GM12878 (cell line): ENCODE measurements around the gene TK2. TPM values are rescaled to one million over a fixed set of nuclear protein-coding genes. Genes with fewer than 3 reads are reported as not detected.

Source experiments
- ATAC-seq: fragments of 200-7000 bp; cut with Tn5 transposase; 3 replicates; pipeline ENCODE4 v1.9.1; 2020; ENCODE audit warnings: mild to moderate bottlenecking, moderate library complexity
- BruUV-seq: library from RNA; stranded (reverse); fragments of 400-500 nt; replicated peaks from 2 replicates; lab custom pipeline; 2021; lab: Mats Ljungman, UMichigan
- CTCF ChIA-PET: fragments of 300-600 bp; sonication (Branson Sonifier 250); formaldehyde crosslinking; extraction: SDS; loops from one replicate; lab custom pipeline; 2021; ENCODE audit warnings: inconsistent platforms; lab: Yijun Ruan, JAX
- POLR2A ChIA-PET: fragments of 350-600 bp; formaldehyde crosslinking; extraction: SDS; loops from one replicate; lab custom pipeline; 2021; ENCODE audit warnings: inconsistent platforms; lab: Charles Lee
- RAD21 ChIA-PET: fragments of 300-600 bp; sonication (Branson Sonifier 250); formaldehyde crosslinking; loops from one replicate; lab custom pipeline; 2023; ENCODE audit warnings: antibody characterized with exemption; ENCODE audit not compliant: unreplicated experiment; lab: Charles Lee
- SMC1A ChIA-PET: fragments of 300-600 bp; sonication (Branson Sonifier 250); formaldehyde crosslinking; loops from one replicate; lab custom pipeline; 2023; ENCODE audit not compliant: unreplicated experiment, uncharacterized antibody; lab: Charles Lee
- DNase-seq: peaks from one replicate; pipeline ENCODE4 v3.0.0-alpha.2; 2011; ENCODE audit warnings: low read depth, low spot score
- FAIRE-seq: peaks from 3 replicates; lab custom pipeline; 2011; peaks lifted over from hg19 to GRCh38; lab: Jason Lieb, UNC
- H2AFZ ChIP-seq: 2 replicates; pipeline ENCODE4 v1.6.0; 2011; ENCODE audit warnings: low read depth, low read length, control low read depth; ENCODE audit not compliant: control insufficient read depth
- H3K27ac ChIP-seq: 2 replicates; pipeline ENCODE4 v1.5.1; 2011; ENCODE audit warnings: control low read depth; ENCODE audit not compliant: control insufficient read depth, insufficient read depth
- H3K27me3 ChIP-seq, 2 experiments: replicated peaks in 1 of 2; 2 replicates each; pipeline versions ENCODE4 v1.6.0 to v1.6.1; 2011; ENCODE audit warnings: low read length in 1 of 2; ENCODE audit not compliant: control insufficient read depth in 2 of 2, insufficient read depth in 2 of 2
- H3K36me3 ChIP-seq, 2 experiments: 2 replicates each; pipeline ENCODE4 v1.5.1; 2011; ENCODE audit warnings: low read length in 1 of 2; ENCODE audit not compliant: control insufficient read depth in 2 of 2, insufficient read depth in 2 of 2
- H3K4me1 ChIP-seq: 2 replicates; pipeline ENCODE4 v1.6.1; 2011; ENCODE audit warnings: mild to moderate bottlenecking, low read length, moderate library complexity, mixed read lengths; ENCODE audit not compliant: control insufficient read depth, insufficient read depth
- H3K4me2 ChIP-seq: 2 replicates; pipeline ENCODE4 v1.6.0; 2011; ENCODE audit warnings: control low read depth; ENCODE audit not compliant: control insufficient read depth, insufficient read depth
- H3K4me3 ChIP-seq: fragments of 200-600 bp; sonication (generic); 2 replicates; pipeline ENCODE4 v1.5.1; 2016
- H3K79me2 ChIP-seq: 2 replicates; pipeline ENCODE4 v1.6.0; 2011; ENCODE audit warnings: low read length; ENCODE audit not compliant: control insufficient read depth, insufficient read depth
- H3K9ac ChIP-seq: 2 replicates; pipeline ENCODE4 v1.8.0; 2011; ENCODE audit warnings: low read length, control low read depth, mixed read lengths; ENCODE audit not compliant: control insufficient read depth, insufficient read depth
- H3K9me3 ChIP-seq: replicated peaks from 3 replicates; pipeline ENCODE4 v1.5.1; 2011; ENCODE audit warnings: mild to moderate bottlenecking, low read length; ENCODE audit not compliant: control insufficient read depth, insufficient read depth
- H4K20me1 ChIP-seq: 2 replicates; pipeline ENCODE4 v1.6.0; 2011; ENCODE audit not compliant: control insufficient read depth, insufficient read depth
- ATF7 ChIP-seq: fragments of 450-650 bp; IDR thresholded peaks from 2 replicates; pipeline ENCODE4 v1.6.1; 2016; ENCODE audit warnings: low read depth, mild to moderate bottlenecking
- BRCA1 ChIP-seq: IDR thresholded peaks from 2 replicates; pipeline ENCODE4 v1.6.1; 2011; ENCODE audit warnings: low read depth, low read length, improper control_type of control experiment
- HSF1 ChIP-seq: fragments of 150-350 bp; IDR thresholded peaks from 2 replicates; pipeline ENCODE4 v1.6.1; 2014; ENCODE audit warnings: mild to moderate bottlenecking, low read depth, low read length
- MLLT1 ChIP-seq: fragments of 450-650 bp; IDR thresholded peaks from 2 replicates; pipeline ENCODE4 v1.6.1; 2016; ENCODE audit warnings: mild to moderate bottlenecking
- MTA2 ChIP-seq: fragments of 450-650 bp; IDR thresholded peaks from 2 replicates; pipeline ENCODE4 v1.6.1; 2016; ENCODE audit warnings: low read depth, mild to moderate bottlenecking, moderate library complexity
- ZNF207 ChIP-seq: fragments of 450-650 bp; IDR thresholded peaks from 2 replicates; pipeline ENCODE4 v1.6.1; 2014; ENCODE audit warnings: antibody characterized with exemption, mild to moderate bottlenecking, borderline replicate concordance
- WGBS: methylation state at CpG from one replicate; pipeline ENCODE4 v1.1.6; 2016; ENCODE audit warnings: low lambda C conversion rate; ENCODE audit not compliant: insufficient replicate concordance, insufficient coverage; ENCODE audit errors: missing lambda C conversion rate; 5-methylcytosine and 5-hydroxymethylcytosine counted together
- in situ Hi-C: fragments of 300-500 bp; cut with MboI; formaldehyde crosslinking; loops from 9 replicates; pipeline ENCODE4 v1.14.3; 2018; ENCODE audit warnings: mixed read lengths
- intact Hi-C: fragments of 100-400 bp; cut with micrococcal nuclease; formaldehyde crosslinking; loops from one replicate; pipeline ENCODE4 v1.14.2; 2022; ENCODE audit not compliant: unreplicated experiment
- polyA plus RNA-seq, 11 experiments: library from polyadenylated mRNA; depleted of rRNA in 4 of 11; unstranded in 6 of 11; stranded (reverse) in 5 of 11; fragments of >200 nt; fragmentation: Nextera tagmentation in 4 of 11; fragmentation: Illumina TruSeq in 1 of 11; extraction: Ambion mirVana in 4 of 11; extraction: Trizol in 1 of 11; gene quantifications; 1 replicate in 1 of 11; 2 replicates in 10 of 11; pipeline versions ENCODE4 v1.2.1 to v1.2.3, GENCODE V29; 2011 to 2016; ENCODE audit warnings: inconsistent platforms in 2 of 11, missing spikeins in 2 of 11, low read depth in 1 of 11
- total RNA-seq, 4 experiments: library from RNA; depleted of rRNA in 3 of 4; stranded (reverse); fragments of >200 nt in 3 of 4; fragmentation: Illumina TruSeq in 1 of 4; extraction: Trizol in 1 of 4; gene quantifications; 2 replicates each; pipeline versions ENCODE4 v1.2.1 to v1.2.3, GENCODE V29; 2013 to 2021
- TF ChIP-seq, protein P1 (sequence below): IDR thresholded peaks from 2 replicates; pipeline ENCODE4 v1.6.1; 2012; ENCODE audit warnings: mild to moderate bottlenecking, low read depth, low read length
- TF ChIP-seq, protein P2 (sequence below): fragments of 450-650 bp; IDR thresholded peaks from 2 replicates; pipeline ENCODE4 v1.6.1; 2017; ENCODE audit warnings: mild to moderate bottlenecking, moderate library complexity

The TK2 gene
- total and polyA plus RNA-seq, 10 of the 15 experiments (the other 5 are each of a cell fraction or from before 2014, with no cell fraction given): 1.3 to 12.4 (median 3.0) TPM

DNA sequence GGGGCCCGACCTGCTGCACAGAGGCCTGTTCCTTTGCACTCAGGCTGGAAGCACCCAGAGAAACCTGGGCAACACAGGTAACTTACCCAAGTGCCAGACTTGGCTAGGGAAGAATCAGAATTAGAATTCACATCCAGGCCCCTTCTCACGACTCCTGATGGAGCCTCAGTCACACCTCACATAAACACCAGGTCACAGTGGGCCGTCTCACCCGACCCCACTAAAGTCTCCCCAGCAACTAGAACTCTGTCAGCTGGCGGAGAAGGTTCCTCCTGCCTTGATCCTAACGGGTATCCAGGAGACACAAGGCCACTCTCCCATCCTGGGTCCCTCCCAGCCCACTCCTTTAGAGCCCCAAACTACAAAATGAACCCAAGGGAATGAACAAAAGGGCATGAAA lies 6.4 kb downstream of the TK2 start:
- RAD21 ChIA-PET: interaction anchor here (0.7 to 1.8 kb wide), 2 partner anchors 18 to 20 kb away, joined by 3 to 8 read pairs; no protein-coding TSS in a partner anchor
- Histone ChIP-seq H3K4me1 (peaks cover 9% of the 10 kb centered on the region), H2AFZ (no peak overlapping the region), H3K9me3 (no peaks in the 10 kb centered on the region), H3K36me3 (no peaks in the 10 kb centered on the region), H3K4me2 (no peak overlapping the region), H3K9ac (no peak overlapping the region), H3K27ac (no peak overlapping the region), H3K79me2 (no peaks in the 10 kb centered on the region), H3K4me3 (no peak overlapping the region), H4K20me1 (no peaks in the 10 kb centered on the region), H3K27me3 (no peaks in the 10 kb centered on the region)
- no TSS peak for BruUV-seq
- no peak for FAIRE-seq
- SMC1A ChIA-PET: interaction anchor here (0.6 to 5.3 kb wide), 7 partner anchors 10 to 126 kb away, joined by 3 to 19 read pairs (median 4); no protein-coding TSS in a partner anchor
- in situ Hi-C loops: loop anchor here (25.0 kb wide), 1 partner anchor 494 kb away; the partner anchor contains the start of gene CBFB
- no peak for ATAC-seq
- DNase-seq: no peak
- intact Hi-C loops: no loop called here
- POLR2A ChIA-PET: interaction anchor here (1.2 to 2.2 kb wide), 3 partner anchors 9 to 16 kb away, joined by 3 to 5 read pairs (median 5); partner anchors contain the start of gene CKLF
- no peak for TF ChIP-seq MLLT1
- no peak for TF ChIP-seq BRCA1
- TF ChIP-seq MTA2: no peak
- TF ChIP-seq, protein P1, sequence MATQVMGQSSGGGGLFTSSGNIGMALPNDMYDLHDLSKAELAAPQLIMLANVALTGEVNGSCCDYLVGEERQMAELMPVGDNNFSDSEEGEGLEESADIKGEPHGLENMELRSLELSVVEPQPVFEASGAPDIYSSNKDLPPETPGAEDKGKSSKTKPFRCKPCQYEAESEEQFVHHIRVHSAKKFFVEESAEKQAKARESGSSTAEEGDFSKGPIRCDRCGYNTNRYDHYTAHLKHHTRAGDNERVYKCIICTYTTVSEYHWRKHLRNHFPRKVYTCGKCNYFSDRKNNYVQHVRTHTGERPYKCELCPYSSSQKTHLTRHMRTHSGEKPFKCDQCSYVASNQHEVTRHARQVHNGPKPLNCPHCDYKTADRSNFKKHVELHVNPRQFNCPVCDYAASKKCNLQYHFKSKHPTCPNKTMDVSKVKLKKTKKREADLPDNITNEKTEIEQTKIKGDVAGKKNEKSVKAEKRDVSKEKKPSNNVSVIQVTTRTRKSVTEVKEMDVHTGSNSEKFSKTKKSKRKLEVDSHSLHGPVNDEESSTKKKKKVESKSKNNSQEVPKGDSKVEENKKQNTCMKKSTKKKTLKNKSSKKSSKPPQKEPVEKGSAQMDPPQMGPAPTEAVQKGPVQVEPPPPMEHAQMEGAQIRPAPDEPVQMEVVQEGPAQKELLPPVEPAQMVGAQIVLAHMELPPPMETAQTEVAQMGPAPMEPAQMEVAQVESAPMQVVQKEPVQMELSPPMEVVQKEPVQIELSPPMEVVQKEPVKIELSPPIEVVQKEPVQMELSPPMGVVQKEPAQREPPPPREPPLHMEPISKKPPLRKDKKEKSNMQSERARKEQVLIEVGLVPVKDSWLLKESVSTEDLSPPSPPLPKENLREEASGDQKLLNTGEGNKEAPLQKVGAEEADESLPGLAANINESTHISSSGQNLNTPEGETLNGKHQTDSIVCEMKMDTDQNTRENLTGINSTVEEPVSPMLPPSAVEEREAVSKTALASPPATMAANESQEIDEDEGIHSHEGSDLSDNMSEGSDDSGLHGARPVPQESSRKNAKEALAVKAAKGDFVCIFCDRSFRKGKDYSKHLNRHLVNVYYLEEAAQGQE: no peak
- TF ChIP-seq HSF1: no peak
- no peak for TF ChIP-seq ATF7
- no peak for TF ChIP-seq ZNF207
- TF ChIP-seq, protein P2, sequence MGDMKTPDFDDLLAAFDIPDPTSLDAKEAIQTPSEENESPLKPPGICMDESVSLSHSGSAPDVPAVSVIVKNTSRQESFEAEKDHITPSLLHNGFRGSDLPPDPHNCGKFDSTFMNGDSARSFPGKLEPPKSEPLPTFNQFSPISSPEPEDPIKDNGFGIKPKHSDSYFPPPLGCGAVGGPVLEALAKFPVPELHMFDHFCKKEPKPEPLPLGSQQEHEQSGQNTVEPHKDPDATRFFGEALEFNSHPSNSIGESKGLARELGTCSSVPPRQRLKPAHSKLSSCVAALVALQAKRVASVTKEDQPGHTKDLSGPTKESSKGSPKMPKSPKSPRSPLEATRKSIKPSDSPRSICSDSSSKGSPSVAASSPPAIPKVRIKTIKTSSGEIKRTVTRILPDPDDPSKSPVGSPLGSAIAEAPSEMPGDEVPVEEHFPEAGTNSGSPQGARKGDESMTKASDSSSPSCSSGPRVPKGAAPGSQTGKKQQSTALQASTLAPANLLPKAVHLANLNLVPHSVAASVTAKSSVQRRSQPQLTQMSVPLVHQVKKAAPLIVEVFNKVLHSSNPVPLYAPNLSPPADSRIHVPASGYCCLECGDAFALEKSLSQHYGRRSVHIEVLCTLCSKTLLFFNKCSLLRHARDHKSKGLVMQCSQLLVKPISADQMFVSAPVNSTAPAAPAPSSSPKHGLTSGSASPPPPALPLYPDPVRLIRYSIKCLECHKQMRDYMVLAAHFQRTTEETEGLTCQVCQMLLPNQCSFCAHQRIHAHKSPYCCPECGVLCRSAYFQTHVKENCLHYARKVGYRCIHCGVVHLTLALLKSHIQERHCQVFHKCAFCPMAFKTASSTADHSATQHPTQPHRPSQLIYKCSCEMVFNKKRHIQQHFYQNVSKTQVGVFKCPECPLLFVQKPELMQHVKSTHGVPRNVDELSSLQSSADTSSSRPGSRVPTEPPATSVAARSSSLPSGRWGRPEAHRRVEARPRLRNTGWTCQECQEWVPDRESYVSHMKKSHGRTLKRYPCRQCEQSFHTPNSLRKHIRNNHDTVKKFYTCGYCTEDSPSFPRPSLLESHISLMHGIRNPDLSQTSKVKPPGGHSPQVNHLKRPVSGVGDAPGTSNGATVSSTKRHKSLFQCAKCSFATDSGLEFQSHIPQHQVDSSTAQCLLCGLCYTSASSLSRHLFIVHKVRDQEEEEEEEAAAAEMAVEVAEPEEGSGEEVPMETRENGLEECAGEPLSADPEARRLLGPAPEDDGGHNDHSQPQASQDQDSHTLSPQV: no peak
- CTCF ChIA-PET: interaction anchor here (0.9 to 3.0 kb wide), 4 partner anchors 14 to 34 kb away, joined by 3 to 12 read pairs (median 4); no protein-coding TSS in a partner anchor
- WGBS: 23% methylated on average over 6 of the region's 6 CpGs
